ENCODE data around the gene SPOCK2. TPM values are rescaled to one million over a fixed set of nuclear protein-coding genes. Genes with fewer than 3 reads are reported as not detected.

Gene SPOCK2
- polyA plus RNA-seq, 6 donors from 2014 or later: 27.8 to 59.5 (median 46.3) TPM

DNA sequence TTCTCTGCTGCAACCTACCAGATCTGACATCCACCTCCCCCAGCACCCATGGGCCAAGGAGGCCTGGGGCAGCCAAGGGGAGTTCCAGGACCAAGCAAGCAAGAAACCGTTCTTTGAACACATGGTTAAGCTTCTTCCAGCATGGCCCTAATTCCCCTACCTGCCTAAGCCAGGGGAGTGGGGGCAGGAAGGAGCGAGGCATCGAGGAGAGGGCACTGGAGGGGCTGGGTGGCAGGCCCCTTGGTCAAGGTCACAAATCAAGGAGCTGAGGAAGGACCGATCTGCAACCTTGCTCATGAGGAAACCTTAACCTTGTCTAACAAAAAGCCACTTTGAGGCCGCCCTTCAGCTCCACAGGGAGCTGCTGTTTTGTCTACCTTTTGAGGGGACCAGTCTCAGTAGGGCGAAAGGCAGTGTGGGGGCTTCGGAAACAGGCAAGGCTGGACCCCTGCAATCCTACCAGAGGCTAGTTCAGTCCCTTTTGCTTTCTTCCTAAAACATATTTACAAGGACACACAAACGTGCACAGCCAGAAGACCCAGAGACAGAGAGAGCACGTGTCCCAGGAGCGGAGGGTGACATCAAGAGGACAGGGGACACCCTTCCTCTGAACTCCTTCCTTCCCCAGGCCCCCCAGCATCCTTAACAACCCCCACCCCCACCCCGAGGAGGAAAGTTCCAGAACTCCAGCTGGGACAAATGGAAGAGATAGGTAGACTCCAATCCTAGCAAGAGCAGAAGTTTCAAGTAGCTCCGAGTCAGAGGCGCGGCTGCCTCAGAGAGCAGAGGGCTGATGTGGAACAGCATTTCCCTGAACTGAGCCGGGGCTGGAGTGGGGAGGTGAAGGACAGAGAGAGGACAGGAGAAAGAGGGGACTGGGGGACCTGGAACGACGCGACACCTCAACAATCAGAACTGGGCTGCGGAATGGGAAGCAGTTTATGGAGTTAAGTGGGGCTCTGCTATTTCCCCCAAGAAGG lies 28.2 kb downstream of the SPOCK2 start:
- Mint-ChIP-seq H3K27ac (peak overlapping the region in 5 of 6 donors; percentile 63 to 81 (median 78)), H3K9me3 (no peaks in the 10 kb centered on the region), H3K27me3 (no peaks in the 10 kb centered on the region), H3K4me3 (no peak overlapping the region), H3K36me3 (no peaks in the 10 kb centered on the region), H3K4me1 (peaks cover 6 to 16% (median 14%) of the 10 kb centered on the region in 3 donors)
- ATAC-seq (ENCODE audit: low read depth in 2 of 2) (peak in 1 of 2 donors; percentile 19), DNase-seq (no peak)

- ATAC-seq (ENCODE audit: low read depth in 2 of 2) (no peak), DNase-seq (no peak)
- peak overlapping the region; percentile 35 to 88 (median 66) for H3K27ac Mint-ChIP-seq
- peaks cover 15 to 20% (median 20%) of the 10 kb centered on the region in 3 donors for H3K4me1 Mint-ChIP-seq
- H3K9me3 Mint-ChIP-seq: no peaks in the 10 kb centered on the region
- peak overlapping the region in 1 of 8 donors; percentile 41 for H3K4me3 Mint-ChIP-seq
- no peaks in the 10 kb centered on the region for H3K36me3 Mint-ChIP-seq
- no peaks in the 10 kb centered on the region for H3K27me3 Mint-ChIP-seq
Observed at GRCh38 chr10:72058989-72059842, 29.1 kb downstream of the SPOCK2 start.

- Mint-ChIP-seq H3K4me1 (peaks cover 15 to 20% (median 20%) of the 10 kb centered on the region in 3 donors), H3K27ac (peak overlapping the region in 2 of 6 donors; percentile 81 to 88), H3K9me3 (no peaks in the 10 kb centered on the region), H3K27me3 (no peaks in the 10 kb centered on the region), H3K36me3 (no peaks in the 10 kb centered on the region), H3K4me3 (peak overlapping the region in 1 of 8 donors; percentile 41)
- ATAC-seq (ENCODE audit: low read depth in 2 of 2) (no peak), DNase-seq (no peak)
Observed at GRCh38 chr10:72058347-72058898, 29.9 kb downstream of the SPOCK2 start.

DNA sequence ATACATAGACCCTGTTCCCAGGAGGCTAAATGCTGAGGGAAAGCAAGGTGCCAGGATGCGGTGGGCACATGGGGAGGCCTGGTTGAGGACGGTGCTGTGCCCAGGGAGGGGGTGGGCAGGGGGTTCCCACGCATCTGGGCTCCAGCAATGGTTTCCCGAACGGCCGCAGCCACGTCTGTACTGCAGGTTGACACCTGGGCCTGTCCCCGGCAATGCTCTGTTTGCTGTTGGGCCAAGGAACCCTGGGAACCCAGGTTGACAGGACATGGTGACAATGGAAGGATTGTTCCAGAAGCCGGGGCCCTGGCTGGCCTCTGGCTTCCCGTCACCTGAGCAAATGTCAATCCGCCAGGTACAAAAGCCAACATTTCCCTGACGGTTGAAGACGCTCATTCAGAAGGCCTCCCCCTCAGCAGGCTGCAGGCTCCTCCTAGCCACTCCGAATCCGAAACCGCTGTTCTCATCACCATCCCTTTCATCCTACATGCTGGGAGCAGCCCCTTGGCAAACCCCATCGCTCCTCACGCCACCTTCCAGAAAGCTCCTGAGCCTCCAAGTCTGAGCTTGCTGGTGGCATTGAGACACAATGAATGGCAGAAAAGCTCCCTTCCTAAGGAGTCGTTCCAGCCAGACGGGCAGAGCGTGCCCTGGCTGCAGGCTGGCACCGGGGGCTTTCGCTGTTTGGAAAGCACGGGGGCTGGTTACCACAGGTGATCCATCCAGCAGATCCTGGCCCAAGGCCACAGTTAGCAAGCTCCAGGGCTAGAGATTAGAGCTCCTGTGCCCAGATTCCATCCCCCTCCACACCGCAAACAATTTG lies 31.2 kb downstream of the SPOCK2 start:
- H3K27ac Mint-ChIP-seq: peak overlapping the region in 3 of 6 donors; percentile 11 to 63 (median 37)
- DNase-seq (no peak), ATAC-seq (ENCODE audit: low read depth in 2 of 2) (no peak)
- H3K36me3 Mint-ChIP-seq: no peaks in the 10 kb centered on the region
- peaks cover 15 to 20% (median 20%) of the 10 kb centered on the region in 3 donors for H3K4me1 Mint-ChIP-seq
- H3K27me3 Mint-ChIP-seq: no peaks in the 10 kb centered on the region
- peak overlapping the region in 1 of 8 donors; percentile 63 for H3K4me3 Mint-ChIP-seq
- no peaks in the 10 kb centered on the region for H3K9me3 Mint-ChIP-seq

- Mint-ChIP-seq H3K4me1 (peaks cover 15 to 20% (median 17%) of the 10 kb centered on the region in 3 donors), H3K9me3 (no peaks in the 10 kb centered on the region), H3K36me3 (no peaks in the 10 kb centered on the region), H3K27ac (no peak overlapping the region), H3K27me3 (no peaks in the 10 kb centered on the region), H3K4me3 (no peak overlapping the region)
- DNase-seq (no peak), ATAC-seq (ENCODE audit: low read depth in 2 of 2) (no peak)
Observed at GRCh38 chr10:72056113-72056512, 32.2 kb downstream of the SPOCK2 start.

- H3K36me3 Mint-ChIP-seq: no peaks in the 10 kb centered on the region
- H3K4me1 Mint-ChIP-seq: peaks cover 6 to 16% (median 10%) of the 10 kb centered on the region in 3 donors
- peaks cover 0 to 8% (median 0%) of the 10 kb centered on the region in 7 donors for H3K9me3 Mint-ChIP-seq
- ATAC-seq (ENCODE audit: low read depth in 2 of 2) (no peak), DNase-seq (no peak)
- no peak overlapping the region for H3K4me3 Mint-ChIP-seq
- no peaks in the 10 kb centered on the region for H3K27me3 Mint-ChIP-seq
- no peak overlapping the region for H3K27ac Mint-ChIP-seq
Observed at GRCh38 chr10:72053690-72054089, 34.7 kb downstream of the SPOCK2 start.

- Mint-ChIP-seq H3K4me1 (peaks cover 9 to 20% (median 11%) of the 10 kb centered on the region in 3 donors), H3K27ac (peak overlapping the region in 1 of 6 donors; percentile 65)
- ATAC-seq (ENCODE audit: low read depth in 2 of 2): no peak
Observed at GRCh38 chr10:72050873-72051272, 37.5 kb downstream of the SPOCK2 start.

GRCh38 chr10:72049969-72050781 lies 38.2 kb downstream of the SPOCK2 start:
- Mint-ChIP-seq H3K4me1 (peaks cover 9 to 18% (median 11%) of the 10 kb centered on the region in 3 donors), H3K9me3 (peaks cover 0 to 8% (median 0%) of the 10 kb centered on the region in 7 donors), H3K4me3 (peak overlapping the region in 1 of 8 donors; percentile 7), H3K36me3 (no peaks in the 10 kb centered on the region), H3K27me3 (no peaks in the 10 kb centered on the region), H3K27ac (peak overlapping the region in 2 of 6 donors; percentile 56 to 65)
- DNase-seq (no peak), ATAC-seq (ENCODE audit: low read depth in 2 of 2) (no peak)

More at GRCh38 chr10:72050873-72051272, 37.5 kb downstream of the SPOCK2 start:
- DNase-seq: no peak
- Mint-ChIP-seq H3K27me3 (no peaks in the 10 kb centered on the region), H3K9me3 (peaks cover 0 to 8% (median 0%) of the 10 kb centered on the region in 7 donors), H3K4me3 (no peak overlapping the region), H3K36me3 (no peaks in the 10 kb centered on the region)

DNA sequence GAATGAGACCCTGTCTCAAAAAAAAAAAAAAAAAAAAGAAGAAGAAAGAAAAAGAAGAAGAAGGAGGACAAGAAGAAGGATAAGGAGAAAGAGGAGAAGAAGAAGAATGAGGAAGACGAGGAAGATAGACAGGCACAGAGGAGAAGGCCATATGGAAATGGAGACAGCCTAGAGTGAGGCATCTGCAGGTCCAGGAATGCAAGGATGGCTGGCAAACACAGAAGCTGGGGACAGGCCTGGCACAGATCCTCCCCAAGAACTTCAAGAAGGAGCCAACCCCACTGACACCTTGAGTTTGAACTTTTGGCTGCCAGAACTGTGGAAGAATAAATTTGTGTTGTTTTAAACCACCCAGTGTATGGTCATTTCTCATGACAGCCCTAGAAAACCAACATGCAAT lies 38.9 kb downstream of the SPOCK2 start:
- Mint-ChIP-seq H3K4me1 (peaks cover 4 to 11% (median 6%) of the 10 kb centered on the region in 3 donors), H3K36me3 (no peaks in the 10 kb centered on the region), H3K27me3 (no peaks in the 10 kb centered on the region), H3K4me3 (peak overlapping the region in 1 of 8 donors; percentile 7), H3K9me3 (peaks cover 0 to 8% (median 0%) of the 10 kb centered on the region in 7 donors), H3K27ac (peak overlapping the region in 1 of 6 donors; percentile 55)
- ATAC-seq (ENCODE audit: low read depth in 2 of 2) (no peak), DNase-seq (no peak)

GRCh38 chr10:72048450-72049124 lies 39.8 kb downstream of the SPOCK2 start:
- DNase-seq: peak; percentile 73
- no peaks in the 10 kb centered on the region for H3K36me3 Mint-ChIP-seq
- peak overlapping the region in 1 of 6 donors; percentile 81 for H3K27ac Mint-ChIP-seq
- ATAC-seq (ENCODE audit: low read depth in 2 of 2): peak; percentile 97 to 98
- no peaks in the 10 kb centered on the region for H3K27me3 Mint-ChIP-seq
- H3K9me3 Mint-ChIP-seq: peaks cover 0 to 8% (median 0%) of the 10 kb centered on the region in 7 donors
- H3K4me1 Mint-ChIP-seq: peaks cover 4 to 9% (median 6%) of the 10 kb centered on the region in 3 donors
- H3K4me3 Mint-ChIP-seq: peak overlapping the region in 1 of 8 donors; percentile 65

DNA sequence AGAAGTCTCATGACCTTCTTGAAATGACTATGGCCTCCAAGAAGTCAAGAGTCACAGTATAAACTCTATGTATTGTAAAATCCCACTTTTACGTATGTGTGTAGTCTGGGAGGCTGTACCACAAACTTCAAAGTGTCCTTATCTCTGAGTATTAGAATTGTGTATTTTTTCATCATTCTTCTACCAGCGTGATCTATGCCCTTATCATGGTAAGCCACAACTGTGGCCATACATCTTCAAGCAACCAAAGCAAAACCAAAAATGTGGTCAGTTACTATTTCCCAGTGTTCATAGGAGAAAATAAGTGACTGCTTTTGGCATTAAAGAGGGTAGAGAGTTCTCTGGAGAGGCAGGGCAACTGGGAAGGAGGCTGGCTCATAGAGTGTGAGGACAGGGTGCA lies 42.8 kb downstream of the SPOCK2 start:
- H3K4me1 Mint-ChIP-seq: peaks cover 4 to 9% (median 6%) of the 10 kb centered on the region in 3 donors
- H3K36me3 Mint-ChIP-seq: no peaks in the 10 kb centered on the region
- no peak overlapping the region for H3K27ac Mint-ChIP-seq
- DNase-seq (no peak), ATAC-seq (ENCODE audit: low read depth in 2 of 2) (no peak)
- H3K4me3 Mint-ChIP-seq: no peak overlapping the region
- H3K9me3 Mint-ChIP-seq: peaks cover 0 to 8% (median 0%) of the 10 kb centered on the region in 7 donors
- no peaks in the 10 kb centered on the region for H3K27me3 Mint-ChIP-seq

Data from naive B cell (primary cell).